NCI-H526 (cell line): ENCODE results near the gene SLC35D3.
A peak's percentile ranks its signal among the peaks of the same experiment; 100 is the strongest.
"Not testable (repeated sequence)": the region's sequence is repeated elsewhere in the genome, so short reads cannot be mapped to it uniquely, and the experiment has no call there.

ENCODE experiments used
- DNase-seq, 2 experiments: peaks; one replicate each; lab custom pipeline; 2025; lab: John Stamatoyannopoulos, UW

Gene SLC35D3

DNA sequence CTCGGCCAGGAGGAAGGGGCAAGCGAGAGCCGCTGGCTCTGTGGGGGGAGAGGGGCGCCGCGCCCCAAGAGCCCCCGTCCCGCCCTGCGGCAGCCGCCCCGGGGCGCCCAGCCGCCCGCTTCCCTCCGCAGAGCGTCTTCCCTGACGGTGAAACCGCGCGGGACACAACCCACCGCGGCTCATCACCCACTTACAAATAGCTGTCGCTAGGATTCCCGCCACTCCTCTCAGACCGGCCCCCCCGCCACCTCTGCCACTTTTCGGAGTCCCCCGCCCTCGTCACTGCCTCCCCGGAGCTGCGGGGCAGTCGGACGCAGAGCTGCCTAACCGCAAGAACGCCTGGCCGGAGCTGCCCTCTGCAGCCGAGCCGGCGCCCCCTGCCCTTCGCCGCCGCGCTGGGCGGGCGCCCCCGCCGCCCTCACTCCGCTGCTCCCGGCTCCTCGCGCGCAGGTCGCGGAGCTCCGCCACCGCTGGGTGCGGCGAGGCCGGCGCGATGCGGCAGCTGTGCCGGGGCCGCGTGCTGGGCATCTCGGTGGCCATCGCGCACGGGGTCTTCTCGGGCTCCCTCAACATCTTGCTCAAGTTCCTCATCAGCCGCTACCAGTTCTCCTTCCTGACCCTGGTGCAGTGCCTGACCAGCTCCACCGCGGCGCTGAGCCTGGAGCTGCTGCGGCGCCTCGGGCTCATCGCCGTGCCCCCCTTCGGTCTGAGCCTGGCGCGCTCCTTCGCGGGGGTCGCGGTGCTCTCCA, at the start of gene SLC35D3:
Gene SLC35D3 (plus strand): TSS at position 366 of the 749 bp plus-strand sequence. CDS start 128 bp downstream, at position 494.
- peak in 1 of 2 experiments; percentile 66 for DNase-seq

DNA sequence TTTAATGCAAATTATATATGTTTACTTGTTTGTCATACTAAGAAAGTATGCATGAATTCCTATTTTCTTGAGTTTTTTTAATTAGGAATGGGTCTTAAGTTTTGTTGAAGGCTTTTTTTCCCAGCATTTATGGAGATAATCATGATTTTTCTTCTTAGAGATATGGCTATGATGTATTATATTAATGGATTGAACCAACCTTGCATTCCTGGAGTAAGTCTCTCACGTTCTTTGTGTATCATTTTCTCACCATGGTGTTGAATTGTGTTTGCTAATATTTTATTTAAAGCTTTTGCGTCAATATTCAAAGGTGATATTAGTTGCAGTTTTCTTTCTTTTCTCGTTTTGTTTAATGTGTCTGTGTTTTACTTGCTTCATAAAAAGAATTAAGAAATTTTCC, 48.4 kb upstream of the SLC35D3 start:
- no peak for DNase-seq

GRCh38 chr6:136876469-136876868, 45.6 kb upstream of the SLC35D3 start:
- not testable (repeated sequence) for DNase-seq

DNA sequence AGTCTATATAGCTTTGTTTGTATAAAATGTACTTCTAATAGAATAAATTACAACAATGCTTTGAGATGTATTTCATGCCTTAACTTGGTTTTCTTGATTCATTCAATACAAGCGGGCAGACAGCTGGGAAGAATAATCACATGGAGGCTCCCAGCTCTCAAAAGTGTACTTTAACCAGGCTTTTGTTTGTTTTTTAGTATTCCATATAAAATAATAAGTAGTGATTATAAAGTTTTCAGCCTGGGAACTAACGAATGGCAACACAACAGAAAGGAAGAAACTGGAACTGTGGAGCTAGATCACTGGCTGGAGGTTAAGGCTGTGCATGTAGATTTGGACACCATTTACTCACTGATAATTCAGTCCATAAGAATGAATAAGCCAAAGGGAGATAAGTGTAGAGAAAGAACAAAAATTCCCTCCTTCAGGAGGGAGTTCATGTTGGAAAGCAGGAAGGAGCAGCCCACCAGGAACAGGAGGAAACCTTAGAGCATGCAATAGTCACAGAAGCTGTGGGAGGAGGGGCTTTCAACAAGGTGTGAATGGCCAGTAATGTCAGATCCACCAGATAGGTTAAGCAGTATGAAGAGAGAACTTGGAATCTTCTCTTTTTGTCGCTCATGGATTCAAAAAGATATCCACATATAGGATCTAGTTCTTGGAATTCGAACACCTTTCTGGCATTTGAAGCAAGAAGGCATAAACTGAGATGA, 41.2 kb upstream of the SLC35D3 start:
- DNase-seq: no peak

DNA sequence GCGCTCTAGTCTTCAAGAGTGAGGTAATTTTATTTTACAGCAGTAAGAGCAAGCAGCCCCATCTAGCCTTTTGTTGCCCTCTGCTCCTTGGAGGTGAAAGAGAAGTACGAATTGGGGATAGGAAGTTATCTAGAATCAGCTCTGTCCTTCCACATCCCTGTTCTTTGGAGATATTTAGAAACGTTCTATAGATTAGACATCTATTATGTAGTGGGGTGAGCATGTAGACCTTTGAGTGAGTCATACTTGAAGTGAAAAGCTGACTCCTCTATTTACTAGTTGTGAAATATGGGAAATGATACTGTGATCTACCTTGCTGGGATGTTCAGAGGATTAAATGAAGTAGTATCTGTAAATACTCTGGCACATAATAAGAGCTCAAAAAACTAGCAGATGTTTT, 36.0 kb upstream of the SLC35D3 start:
- no peak for DNase-seq

DNA sequence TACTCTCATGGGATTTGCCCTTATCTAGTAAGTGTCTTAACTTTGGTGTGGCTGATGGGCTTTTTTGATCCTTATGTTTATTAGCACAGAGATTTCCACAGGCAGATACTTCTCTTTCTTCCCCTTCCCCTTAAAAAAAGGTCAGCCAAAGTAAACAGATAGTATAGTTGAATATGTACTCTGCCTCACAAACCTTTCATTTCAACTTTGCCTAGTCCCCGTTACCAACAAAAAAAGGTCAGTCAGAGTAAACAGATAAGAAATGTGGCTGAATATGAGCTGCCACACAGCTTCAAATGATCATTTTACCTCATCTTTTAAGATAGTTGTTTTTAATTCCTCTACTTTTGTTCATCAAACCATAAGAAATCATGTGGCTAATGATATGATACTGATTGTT, 34.1 kb upstream of the SLC35D3 start:
- DNase-seq: no peak

GRCh38 chr6:136889271-136890193, 32.6 kb upstream of the SLC35D3 start:
- DNase-seq: no peak

DNA sequence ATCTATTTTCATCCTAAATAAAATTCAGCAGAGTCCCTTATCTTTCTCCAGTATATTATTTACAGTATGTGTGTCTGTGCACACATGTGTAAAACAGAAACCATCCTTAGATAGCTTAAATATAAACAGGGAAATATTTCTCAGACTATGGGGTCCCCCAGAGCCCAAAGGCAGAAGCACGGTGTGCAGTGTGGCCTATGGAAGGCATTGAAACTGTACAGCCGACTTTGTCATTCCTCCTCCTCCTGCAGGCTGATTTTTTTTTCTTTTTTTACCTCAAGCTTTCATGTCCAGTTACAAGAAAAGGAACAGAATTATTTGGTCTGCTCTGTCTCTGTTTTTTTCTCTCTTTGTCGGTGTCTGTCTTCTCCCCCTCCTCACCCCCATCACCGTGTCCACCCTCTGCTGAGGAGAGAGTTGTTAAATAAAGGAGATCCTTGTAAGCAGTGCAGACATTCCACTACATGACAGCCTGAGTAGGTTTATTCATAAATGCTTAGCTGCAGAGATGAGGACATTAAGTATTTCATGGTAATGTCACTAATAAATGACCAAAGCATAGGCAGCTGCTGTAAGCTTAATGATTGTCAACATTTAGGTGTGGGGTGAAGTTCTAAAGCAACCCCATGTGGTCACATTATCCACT, 31.8 kb upstream of the SLC35D3 start:
- DNase-seq: no peak

DNA sequence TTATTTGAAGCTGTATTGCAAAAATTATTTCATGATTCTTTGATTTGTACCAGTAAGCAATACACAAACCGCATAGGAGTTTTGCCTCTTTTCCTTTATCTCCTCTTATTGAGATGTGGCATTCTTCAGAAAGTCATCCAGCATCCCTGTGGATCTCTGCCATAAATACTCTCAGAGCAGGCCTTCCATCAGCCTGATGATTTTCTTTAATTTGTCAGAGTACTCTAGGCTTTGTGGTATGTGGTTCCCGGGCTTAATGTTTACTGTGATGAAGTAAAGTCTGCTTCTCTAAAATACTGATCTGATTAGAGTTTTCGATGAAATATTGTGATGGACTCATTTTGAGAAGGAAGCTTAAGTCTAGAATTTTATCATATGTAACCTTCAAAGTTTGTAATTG, 31.1 kb upstream of the SLC35D3 start:
- DNase-seq: no peak

GRCh38 chr6:136893187-136893586, 28.9 kb upstream of the SLC35D3 start:
- DNase-seq: no peak

DNA sequence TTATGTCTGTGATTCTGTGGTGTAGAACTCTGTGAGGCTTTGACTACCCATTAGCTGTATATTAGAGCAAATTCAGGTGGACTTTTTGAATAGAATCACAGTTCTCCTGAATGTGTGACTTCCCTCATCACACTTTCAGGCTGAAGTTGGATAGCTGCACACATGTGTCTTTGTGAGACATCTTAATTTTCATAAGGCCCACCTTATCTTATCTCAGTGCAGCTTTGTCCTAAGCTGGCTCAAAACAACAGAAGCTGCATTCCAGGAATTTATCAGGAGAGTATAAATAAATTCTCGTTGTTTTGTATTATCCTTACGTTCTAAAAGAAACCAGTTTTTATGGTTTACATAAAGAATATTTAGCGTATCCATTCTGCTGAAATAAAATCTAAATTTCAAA, 26.2 kb upstream of the SLC35D3 start:
- DNase-seq: no peak

DNA sequence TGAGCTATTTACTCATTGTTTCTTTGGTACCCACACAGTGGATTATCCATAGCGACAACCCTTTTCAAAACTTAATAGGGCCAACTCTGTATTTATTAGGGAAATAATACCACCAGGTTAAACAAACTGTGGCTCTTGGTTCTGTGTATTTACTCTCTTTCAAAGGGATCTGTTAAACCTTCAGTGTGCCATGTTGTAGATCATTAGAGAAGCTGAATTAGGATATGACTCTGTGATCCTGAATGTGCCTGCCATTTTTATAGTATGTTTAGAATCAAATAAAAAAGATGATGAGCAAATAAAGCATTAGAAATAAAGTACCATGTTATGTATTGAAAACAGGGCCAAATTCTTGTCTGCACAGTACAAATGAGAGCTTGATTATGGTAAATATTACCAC, 25.0 kb upstream of the SLC35D3 start:
- no peak for DNase-seq

DNA sequence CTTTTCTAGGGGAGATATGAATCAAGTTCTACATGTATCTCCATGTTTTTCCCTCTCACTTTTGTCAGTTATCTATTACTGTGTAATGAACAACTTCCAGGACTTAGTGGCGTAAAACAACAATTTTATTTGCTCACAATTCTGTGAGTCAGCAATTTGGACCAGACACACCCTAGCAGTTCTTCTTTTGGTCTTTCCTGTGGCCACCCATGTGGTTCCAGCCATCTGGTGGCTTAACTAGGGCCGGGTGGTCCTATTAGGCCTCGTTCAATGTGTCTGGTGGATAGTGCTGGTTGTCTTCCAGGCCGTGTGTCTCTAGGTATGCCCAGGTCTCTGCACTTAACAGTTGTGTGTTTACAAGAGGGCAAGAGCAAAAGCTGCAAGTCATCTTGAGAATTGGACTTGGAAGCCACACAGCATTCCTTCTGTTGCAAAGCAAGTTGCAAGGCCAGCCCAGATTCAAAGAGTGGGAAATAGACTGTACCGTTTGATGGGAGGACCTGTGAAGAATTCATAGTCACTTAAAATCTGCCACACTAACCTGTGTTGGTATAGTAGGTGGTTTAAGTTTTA, 20.8 kb upstream of the SLC35D3 start:
- no peak for DNase-seq

- not testable (repeated sequence) for DNase-seq
Measured at GRCh38 chr6:136904477-136904876, 17.6 kb upstream of the SLC35D3 start.

DNA sequence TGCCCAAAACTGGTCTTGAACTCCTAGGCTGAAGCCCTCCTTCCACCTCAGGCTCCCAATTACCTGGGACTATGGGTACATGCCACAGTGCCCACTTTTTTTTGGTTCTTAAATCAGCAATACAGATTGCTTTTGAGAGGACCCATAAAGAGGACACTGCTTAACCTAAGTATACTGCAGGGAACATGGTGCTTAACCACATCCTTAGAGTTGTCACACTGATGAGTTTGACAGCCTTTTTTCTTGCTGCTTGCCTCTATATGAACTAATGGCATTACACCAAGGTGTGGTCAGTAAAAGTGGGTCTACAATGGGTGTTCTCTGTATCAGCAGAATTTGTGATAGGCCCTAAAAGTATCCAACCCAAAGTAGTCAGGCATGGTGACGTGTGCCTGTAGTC, 7.2 kb upstream of the SLC35D3 start:
- no peak for DNase-seq

DNA sequence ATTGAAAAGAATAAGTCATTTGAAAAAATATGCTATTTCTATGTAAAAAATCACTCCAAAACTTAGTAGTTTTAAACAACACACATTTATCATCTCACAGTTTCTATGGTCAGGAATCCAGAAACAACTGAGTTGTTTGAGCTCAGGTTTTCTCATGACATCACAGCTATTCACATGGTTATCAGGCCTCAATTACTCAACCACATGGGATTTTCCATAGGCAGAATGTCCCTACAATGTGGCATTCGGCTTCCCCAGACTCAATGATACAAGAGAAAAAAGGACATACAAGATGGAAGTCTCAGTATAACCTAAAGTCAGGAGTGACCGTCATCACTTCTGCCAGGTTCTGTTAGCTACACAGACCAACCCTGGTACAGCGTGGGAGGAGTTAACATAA, 3.4 kb upstream of the SLC35D3 start:
- DNase-seq: no peak

GRCh38 chr6:136920216-136920615, 1.9 kb upstream of the SLC35D3 start:
- no peak for DNase-seq

DNA sequence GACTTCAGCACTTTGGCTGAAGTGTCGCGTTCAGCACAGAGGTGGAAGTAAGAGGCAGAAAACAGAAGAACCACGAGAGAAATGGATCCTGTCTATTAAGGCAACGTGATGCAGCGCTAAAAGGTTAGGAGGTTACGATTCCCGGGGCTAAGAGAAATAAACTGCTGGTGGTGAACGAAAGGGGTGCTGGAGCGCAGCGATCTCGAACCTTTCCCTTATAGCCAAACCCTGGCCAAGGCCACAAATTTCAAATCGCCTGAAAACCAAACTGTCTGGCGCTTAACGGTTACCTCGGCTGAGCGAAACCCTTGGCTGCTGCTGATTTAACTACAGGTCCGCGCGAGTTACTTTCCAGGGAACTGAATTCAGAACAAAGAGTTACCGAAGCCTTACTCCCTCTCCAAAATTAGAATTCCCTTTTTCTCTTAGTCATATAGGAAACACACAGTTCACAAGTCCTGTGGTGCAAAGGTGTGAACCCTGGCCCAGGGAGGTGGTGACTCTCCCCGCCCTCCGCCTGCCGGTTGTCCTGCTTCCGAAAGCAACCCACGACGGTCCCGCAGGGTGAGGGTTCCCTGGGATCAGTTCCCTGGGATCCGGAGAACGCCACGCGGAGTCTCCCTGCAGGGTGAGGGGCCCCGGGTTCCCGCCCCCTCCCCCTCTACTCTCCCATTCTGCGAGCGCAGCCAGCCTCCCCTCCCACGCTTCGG, 1.3 kb upstream of the SLC35D3 start:
- DNase-seq: peak; percentile 2 to 38

GRCh38 chr6:136921381-136921935, 643 bp upstream of the SLC35D3 start:
- peak in 1 of 2 experiments; percentile 52 for DNase-seq

GRCh38 chr6:136922685-136923006, 545 bp downstream of the SLC35D3 start:
- peak in 1 of 2 experiments; percentile 66 for DNase-seq
